SK-N-SH treated with all-trans-retinoic acid at 6 μM for 48 hours (cell line): ENCODE data around the gene EBP.

ENCODE experiments used
- ATAC-seq: fragments of 200-7000 bp; cut with Tn5 transposase; 3 replicates; pipeline ENCODE4 v1.9.1; 2020; ENCODE audit warnings: mild to moderate bottlenecking, moderate library complexity
- ARNTL ChIP-seq: fragments of 450-650 bp; formaldehyde crosslinking; IDR thresholded peaks from 2 replicates; pipeline ENCODE4 v1.5.0; 2020; ENCODE audit warnings: low read depth, mild to moderate bottlenecking, moderate library complexity, borderline replicate concordance
- BACH2 ChIP-seq: fragments of 250-450 bp; sonication (Bioruptor Pico); IDR thresholded peaks from 2 replicates; pipeline ENCODE4 v1.9.0; 2021; ENCODE audit warnings: mild to moderate bottlenecking, borderline replicate concordance
- CSDC2 ChIP-seq: fragments of 250-450 bp; sonication (Bioruptor Pico); IDR thresholded peaks from 2 replicates; pipeline ENCODE4 v1.5.0; 2020; ENCODE audit warnings: mild to moderate bottlenecking, moderate library complexity
- ESRRG ChIP-seq: fragments of 250-450 bp; sonication (Bioruptor Pico); IDR thresholded peaks from 2 replicates; pipeline ENCODE4 v1.6.1; 2021; ENCODE audit warnings: mild to moderate bottlenecking
- GLIS3 ChIP-seq: fragments of 250-450 bp; sonication (Bioruptor Pico); IDR thresholded peaks from 2 replicates; pipeline ENCODE4 v1.5.0; 2020; ENCODE audit warnings: mild to moderate bottlenecking, moderate library complexity
- ISL1 ChIP-seq: fragments of 250-450 bp; sonication (Bioruptor Pico); IDR thresholded peaks from 2 replicates; pipeline ENCODE4 v2.1.2; 2022; ENCODE audit warnings: mild to moderate bottlenecking, moderate library complexity
- OSR1 ChIP-seq: fragments of 250-450 bp; sonication (Bioruptor Pico); IDR thresholded peaks from 2 replicates; pipeline ENCODE4 v1.8.0; 2022; ENCODE audit warnings: moderate library complexity, mild to moderate bottlenecking, inconsistent platforms
- PPARA ChIP-seq: fragments of 250-450 bp; sonication (Bioruptor Pico); IDR thresholded peaks from 2 replicates; pipeline ENCODE4 v1.5.0; 2020; ENCODE audit warnings: mild to moderate bottlenecking, borderline replicate concordance
- RARB ChIP-seq: fragments of 250-450 bp; sonication (Bioruptor Pico); IDR thresholded peaks from 2 replicates; pipeline ENCODE4 v1.8.0; 2021; ENCODE audit warnings: mild to moderate bottlenecking, moderate library complexity
- SNAI2 ChIP-seq: fragments of 250-450 bp; sonication (Bioruptor Pico); IDR thresholded peaks from 2 replicates; pipeline ENCODE4 v1.5.0; 2020; ENCODE audit warnings: mild to moderate bottlenecking, moderate library complexity
- TCF4 ChIP-seq: fragments of 250-450 bp; sonication (Bioruptor Pico); IDR thresholded peaks from 2 replicates; pipeline ENCODE4 v1.8.0; 2021; ENCODE audit warnings: mild to moderate bottlenecking, moderate library complexity, borderline replicate concordance
- TOX ChIP-seq: fragments of 250-450 bp; sonication (Bioruptor Pico); IDR thresholded peaks from 2 replicates; pipeline ENCODE4 v1.8.0; 2021; ENCODE audit warnings: mild to moderate bottlenecking, moderate library complexity, borderline replicate concordance
- ZC3H10 ChIP-seq: fragments of 250-450 bp; sonication (Bioruptor Pico); IDR thresholded peaks from 2 replicates; pipeline ENCODE4 v1.5.1; 2021; ENCODE audit warnings: mild to moderate bottlenecking, moderate library complexity
- ZFP3 ChIP-seq: fragments of 250-450 bp; sonication (Bioruptor Pico); IDR thresholded peaks from 2 replicates; pipeline ENCODE4 v1.5.0; 2020; ENCODE audit warnings: mild to moderate bottlenecking, moderate library complexity
- ZFP30 ChIP-seq: fragments of 450-650 bp; formaldehyde crosslinking; IDR thresholded peaks from 2 replicates; pipeline ENCODE4 v1.5.0; 2022; ENCODE audit warnings: mild to moderate bottlenecking, moderate library complexity
- ZNF565 ChIP-seq: fragments of 450-650 bp; formaldehyde crosslinking; conservative IDR thresholded peaks from 2 replicates; pipeline ENCODE4 v1.5.0; 2020; ENCODE audit warnings: low read depth, mild to moderate bottlenecking, moderate library complexity
- ZNF70 ChIP-seq: fragments of 450-650 bp; formaldehyde crosslinking; IDR thresholded peaks from 2 replicates; pipeline ENCODE4 v1.5.0; 2020; ENCODE audit warnings: mild to moderate bottlenecking, moderate library complexity
- ZNF8 ChIP-seq: fragments of 450-650 bp; formaldehyde crosslinking; IDR thresholded peaks from 2 replicates; pipeline ENCODE4 v1.5.0; 2020; ENCODE audit warnings: mild to moderate bottlenecking, moderate library complexity
- TF ChIP-seq, protein P1 (sequence below): fragments of 250-450 bp; sonication (Bioruptor Pico); IDR thresholded peaks from 2 replicates; pipeline ENCODE4 v1.5.1; 2020; ENCODE audit warnings: low read depth, mild to moderate bottlenecking, moderate library complexity
- TF ChIP-seq, protein P2 (sequence below): fragments of 250-450 bp; sonication (Bioruptor Pico); IDR thresholded peaks from 2 replicates; pipeline ENCODE4 v1.5.0; 2020; ENCODE audit warnings: mild to moderate bottlenecking, moderate library complexity
- TF ChIP-seq, protein P3 (sequence below): fragments of 250-450 bp; sonication (Bioruptor Pico); IDR thresholded peaks from 2 replicates; pipeline ENCODE4 v1.5.1; 2021; ENCODE audit warnings: mild to moderate bottlenecking, moderate library complexity
- TF ChIP-seq, protein P4 (sequence below): fragments of 250-450 bp; sonication (Bioruptor Pico); IDR thresholded peaks from 2 replicates; pipeline ENCODE4 v1.8.0; 2021; ENCODE audit warnings: low read depth, mild to moderate bottlenecking, moderate library complexity, borderline replicate concordance

Gene EBP

DNA sequence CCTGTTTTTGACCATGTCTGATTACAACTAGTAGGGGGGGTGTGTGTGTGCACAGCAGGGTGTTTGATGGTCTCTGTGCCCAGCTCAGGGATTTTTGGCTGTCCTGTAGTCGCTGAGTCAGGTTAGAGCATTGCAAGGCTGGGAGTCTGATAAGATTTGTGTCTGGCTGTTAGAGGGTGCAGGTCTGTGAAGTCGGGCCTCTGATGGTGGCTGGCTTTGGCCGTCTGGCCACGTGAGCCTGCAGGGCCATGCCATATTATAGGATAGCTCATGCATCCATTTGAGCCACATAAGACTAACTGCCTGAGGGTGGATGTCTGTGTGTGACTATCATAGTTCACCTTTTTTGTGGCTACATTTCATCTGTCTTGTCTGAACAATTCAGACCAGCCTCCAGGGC is 7.9 kb upstream of the EBP start:
- ATAC-seq, result no peak

DNA sequence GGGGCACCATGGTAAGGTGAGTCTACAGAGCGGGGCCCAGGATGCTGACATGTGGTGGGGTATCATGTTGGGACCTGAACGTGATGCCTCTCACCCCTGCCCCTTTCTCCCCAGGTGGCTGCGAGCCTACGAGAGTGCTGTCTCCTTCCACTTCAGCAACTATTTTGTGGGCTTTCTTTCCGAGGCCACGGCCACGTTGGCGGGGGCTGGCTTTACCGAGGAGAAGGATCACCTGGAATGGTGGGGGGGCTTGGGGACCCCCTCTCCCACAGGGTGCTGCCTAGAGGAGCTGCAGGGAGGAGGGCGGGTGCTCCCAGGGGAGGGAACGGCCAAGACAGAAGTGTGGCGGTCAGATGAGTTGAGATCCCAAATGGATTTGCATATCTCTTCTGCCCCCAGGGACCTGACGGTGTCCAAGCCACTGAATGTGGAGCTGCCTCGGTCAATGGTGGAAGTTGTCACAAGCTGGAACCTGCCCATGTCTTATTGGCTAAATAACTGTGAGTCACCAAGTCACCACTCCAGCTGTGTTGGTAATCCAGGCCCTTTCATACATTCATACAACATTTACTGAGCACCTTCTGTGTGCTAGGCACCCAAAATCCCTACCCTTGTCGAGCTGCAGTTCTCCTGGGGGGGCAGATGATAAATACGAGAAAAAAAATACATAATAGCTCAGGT is 7.3 kb upstream of the EBP start:
- no peak for TF ChIP-seq TOX
- no peak for TF ChIP-seq ZNF8 (CRISPR knock-in tag)
- TF ChIP-seq, protein P1, sequence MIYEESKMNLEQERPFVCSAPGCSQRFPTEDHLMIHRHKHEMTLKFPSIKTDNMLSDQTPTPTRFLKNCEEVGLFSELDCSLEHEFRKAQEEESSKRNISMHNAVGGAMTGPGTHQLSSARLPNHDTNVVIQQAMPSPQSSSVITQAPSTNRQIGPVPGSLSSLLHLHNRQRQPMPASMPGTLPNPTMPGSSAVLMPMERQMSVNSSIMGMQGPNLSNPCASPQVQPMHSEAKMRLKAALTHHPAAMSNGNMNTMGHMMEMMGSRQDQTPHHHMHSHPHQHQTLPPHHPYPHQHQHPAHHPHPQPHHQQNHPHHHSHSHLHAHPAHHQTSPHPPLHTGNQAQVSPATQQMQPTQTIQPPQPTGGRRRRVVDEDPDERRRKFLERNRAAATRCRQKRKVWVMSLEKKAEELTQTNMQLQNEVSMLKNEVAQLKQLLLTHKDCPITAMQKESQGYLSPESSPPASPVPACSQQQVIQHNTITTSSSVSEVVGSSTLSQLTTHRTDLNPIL (CRISPR knock-in tag), result no peak
- TF ChIP-seq ZNF565, result no peak
- TF ChIP-seq ISL1 (CRISPR knock-in tag), result no peak
- no peak for TF ChIP-seq OSR1 (CRISPR knock-in tag)
- TF ChIP-seq ZC3H10 (CRISPR knock-in tag), result no peak
- no peak for TF ChIP-seq ZNF70 (CRISPR knock-in tag)
- no peak for TF ChIP-seq ZFP30
- TF ChIP-seq ARNTL (CRISPR knock-in tag), result no peak
- ATAC-seq, result no peak

More for the DNA sequence above, 7.9 kb upstream of the EBP start:
- no peak for TF ChIP-seq ISL1 (CRISPR knock-in tag)
- TF ChIP-seq ZFP3 (CRISPR knock-in tag), result no peak
- TF ChIP-seq BACH2, result no peak
- TF ChIP-seq ESRRG, result no peak
- TF ChIP-seq, protein P1 (CRISPR knock-in tag), result no peak
- TF ChIP-seq, protein P2, sequence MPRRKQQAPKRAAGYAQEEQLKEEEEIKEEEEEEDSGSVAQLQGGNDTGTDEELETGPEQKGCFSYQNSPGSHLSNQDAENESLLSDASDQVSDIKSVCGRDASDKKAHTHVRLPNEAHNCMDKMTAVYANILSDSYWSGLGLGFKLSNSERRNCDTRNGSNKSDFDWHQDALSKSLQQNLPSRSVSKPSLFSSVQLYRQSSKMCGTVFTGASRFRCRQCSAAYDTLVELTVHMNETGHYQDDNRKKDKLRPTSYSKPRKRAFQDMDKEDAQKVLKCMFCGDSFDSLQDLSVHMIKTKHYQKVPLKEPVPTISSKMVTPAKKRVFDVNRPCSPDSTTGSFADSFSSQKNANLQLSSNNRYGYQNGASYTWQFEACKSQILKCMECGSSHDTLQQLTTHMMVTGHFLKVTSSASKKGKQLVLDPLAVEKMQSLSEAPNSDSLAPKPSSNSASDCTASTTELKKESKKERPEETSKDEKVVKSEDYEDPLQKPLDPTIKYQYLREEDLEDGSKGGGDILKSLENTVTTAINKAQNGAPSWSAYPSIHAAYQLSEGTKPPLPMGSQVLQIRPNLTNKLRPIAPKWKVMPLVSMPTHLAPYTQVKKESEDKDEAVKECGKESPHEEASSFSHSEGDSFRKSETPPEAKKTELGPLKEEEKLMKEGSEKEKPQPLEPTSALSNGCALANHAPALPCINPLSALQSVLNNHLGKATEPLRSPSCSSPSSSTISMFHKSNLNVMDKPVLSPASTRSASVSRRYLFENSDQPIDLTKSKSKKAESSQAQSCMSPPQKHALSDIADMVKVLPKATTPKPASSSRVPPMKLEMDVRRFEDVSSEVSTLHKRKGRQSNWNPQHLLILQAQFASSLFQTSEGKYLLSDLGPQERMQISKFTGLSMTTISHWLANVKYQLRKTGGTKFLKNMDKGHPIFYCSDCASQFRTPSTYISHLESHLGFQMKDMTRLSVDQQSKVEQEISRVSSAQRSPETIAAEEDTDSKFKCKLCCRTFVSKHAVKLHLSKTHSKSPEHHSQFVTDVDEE (CRISPR knock-in tag), result no peak
- TF ChIP-seq ZFP30, result no peak
- TF ChIP-seq ZC3H10 (CRISPR knock-in tag), result no peak

DNA sequence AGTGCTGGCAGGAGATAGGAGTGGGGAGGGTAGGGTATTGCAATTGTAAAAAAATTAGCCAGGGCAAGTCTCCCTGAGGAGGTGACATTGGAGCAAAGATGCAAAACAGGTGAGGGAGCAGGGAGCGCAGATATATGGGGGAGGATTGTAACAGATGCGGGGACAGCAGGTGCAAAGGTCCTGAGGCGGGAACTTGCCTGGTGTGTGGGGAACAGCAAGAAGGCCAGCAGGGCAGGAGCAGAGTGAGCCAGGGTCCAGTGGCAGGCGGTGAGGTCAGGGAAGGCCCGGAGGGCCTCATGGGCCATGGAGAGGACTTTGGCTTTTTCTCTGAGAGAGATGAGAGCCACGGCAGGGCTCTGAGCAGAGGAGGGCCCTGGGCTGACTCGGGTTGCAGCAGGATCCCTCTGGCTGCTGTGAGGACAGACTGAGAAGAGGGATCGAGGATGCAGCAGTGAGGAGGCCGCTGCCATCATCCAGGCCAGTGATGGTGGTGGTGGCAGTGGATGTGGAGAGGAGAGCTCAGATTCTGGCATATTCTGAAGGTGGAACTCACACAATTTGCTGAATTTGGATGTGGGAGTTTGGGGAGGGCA is 6.6 kb upstream of the EBP start:
- no peak for ATAC-seq
- no peak for TF ChIP-seq TCF4
- no peak for TF ChIP-seq ISL1 (CRISPR knock-in tag)
- no peak for TF ChIP-seq ZNF70 (CRISPR knock-in tag)
- TF ChIP-seq ZFP3 (CRISPR knock-in tag), result no peak
- no peak for TF ChIP-seq ARNTL (CRISPR knock-in tag)
- TF ChIP-seq TOX, result no peak
- no peak for TF ChIP-seq OSR1 (CRISPR knock-in tag)
- TF ChIP-seq CSDC2, result no peak
- TF ChIP-seq BACH2, result no peak
- TF ChIP-seq, protein P1 (CRISPR knock-in tag), result no peak
- TF ChIP-seq, protein P3, sequence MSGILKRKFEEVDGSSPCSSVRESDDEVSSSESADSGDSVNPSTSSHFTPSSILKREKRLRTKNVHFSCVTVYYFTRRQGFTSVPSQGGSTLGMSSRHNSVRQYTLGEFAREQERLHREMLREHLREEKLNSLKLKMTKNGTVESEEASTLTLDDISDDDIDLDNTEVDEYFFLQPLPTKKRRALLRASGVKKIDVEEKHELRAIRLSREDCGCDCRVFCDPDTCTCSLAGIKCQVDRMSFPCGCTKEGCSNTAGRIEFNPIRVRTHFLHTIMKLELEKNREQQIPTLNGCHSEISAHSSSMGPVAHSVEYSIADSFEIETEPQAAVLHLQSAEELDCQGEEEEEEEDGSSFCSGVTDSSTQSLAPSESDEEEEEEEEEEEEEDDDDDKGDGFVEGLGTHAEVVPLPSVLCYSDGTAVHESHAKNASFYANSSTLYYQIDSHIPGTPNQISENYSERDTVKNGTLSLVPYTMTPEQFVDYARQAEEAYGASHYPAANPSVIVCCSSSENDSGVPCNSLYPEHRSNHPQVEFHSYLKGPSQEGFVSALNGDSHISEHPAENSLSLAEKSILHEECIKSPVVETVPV (CRISPR knock-in tag), result no peak
- TF ChIP-seq GLIS3 (CRISPR knock-in tag), result no peak
- no peak for TF ChIP-seq ZC3H10 (CRISPR knock-in tag)
- TF ChIP-seq ZNF8 (CRISPR knock-in tag), result no peak
- TF ChIP-seq, protein P2 (CRISPR knock-in tag), result no peak
- TF ChIP-seq, protein P4, sequence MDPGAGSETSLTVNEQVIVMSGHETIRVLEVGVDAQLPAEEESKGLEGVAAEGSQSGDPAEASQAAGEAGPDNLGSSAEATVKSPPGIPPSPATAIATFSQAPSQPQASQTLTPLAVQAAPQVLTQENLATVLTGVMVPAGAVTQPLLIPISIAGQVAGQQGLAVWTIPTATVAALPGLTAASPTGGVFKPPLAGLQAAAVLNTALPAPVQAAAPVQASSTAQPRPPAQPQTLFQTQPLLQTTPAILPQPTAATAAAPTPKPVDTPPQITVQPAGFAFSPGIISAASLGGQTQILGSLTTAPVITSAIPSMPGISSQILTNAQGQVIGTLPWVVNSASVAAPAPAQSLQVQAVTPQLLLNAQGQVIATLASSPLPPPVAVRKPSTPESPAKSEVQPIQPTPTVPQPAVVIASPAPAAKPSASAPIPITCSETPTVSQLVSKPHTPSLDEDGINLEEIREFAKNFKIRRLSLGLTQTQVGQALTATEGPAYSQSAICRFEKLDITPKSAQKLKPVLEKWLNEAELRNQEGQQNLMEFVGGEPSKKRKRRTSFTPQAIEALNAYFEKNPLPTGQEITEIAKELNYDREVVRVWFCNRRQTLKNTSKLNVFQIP, result no peak
- TF ChIP-seq RARB (CRISPR knock-in tag), result no peak
- TF ChIP-seq SNAI2 (CRISPR knock-in tag), result no peak
- no peak for TF ChIP-seq PPARA (CRISPR knock-in tag)
